A549 treated with AZD2906 at 1 μM for 4 hours (cell line): ENCODE data around the gene HNRNPA1. TPM values are rescaled to one million over a fixed set of nuclear protein-coding genes. Genes with fewer than 3 reads are reported as not detected.

Experiments used
- total RNA-seq: library from RNA; stranded (reverse); fragments of 200-300 nt; extraction: Qiagen RNA extraction; gene quantifications from 5 replicates; pipeline ENCODE4 v1.2.3, GENCODE V29; 2022

The HNRNPA1 gene
- 1,458 to 2,838 TPM (median 1,525 TPM) in 5 replicates for total RNA-seq

GRCh38 chr12:54280468-54281260, at the start of gene HNRNPA1:
Gene HNRNPA1, plus strand, starts transcription at chr12:54280726. Its CDS starts 82 bp downstream, at chr12:54280808.

GRCh38 chr12:54279632-54280467, 676 bp upstream of the HNRNPA1 start, which contains the start of gene CBX5:
Gene CBX5, minus strand, starts transcription at chr12:54280122. Its CDS starts 22,472 bp downstream, at chr12:54257650.

GRCh38 chr12:54300732-54301427, 20.4 kb downstream of the HNRNPA1 start, which contains the start of gene NFE2:
Gene NFE2, minus strand, starts transcription at chr12:54301015. Its CDS starts 5,767 bp downstream, at chr12:54295248.

GRCh38 chr12:54324617-54325441, 44.3 kb downstream of the HNRNPA1 start, which contains the start of gene COPZ1:
Gene COPZ1, plus strand, starts transcription at chr12:54325131. Its CDS starts 33 bp downstream, at chr12:54325164.

Other genes with a start within 250 kb of the HNRNPA1 start
- 0.63 to 1.0 TPM (median 0.91 TPM) in 5 replicates for gene HOXC5, start 247.7 kb upstream of the HNRNPA1 start, total RNA-seq
- gene HOXC4, start 226.9 kb upstream of the HNRNPA1 start, total RNA-seq = 2.0 to 3.3 TPM (median 2.6 TPM) in 5 replicates
- gene SMUG1, start 91.7 kb upstream of the HNRNPA1 start, total RNA-seq = 27.2 to 34.8 TPM (median 32.5 TPM) in 5 replicates
- gene CBX5, start 604 bp upstream of the HNRNPA1 start, total RNA-seq = 18.1 to 23.9 TPM (median 21.7 TPM) in 5 replicates
- 0.03 to 0.08 TPM (median 0.07 TPM) in 4 of 5 replicates, not detected in the other for gene NFE2, start 20.3 kb downstream of the HNRNPA1 start, total RNA-seq
- 210 to 321 TPM (median 217 TPM) in 5 replicates for gene COPZ1, start 44.4 kb downstream of the HNRNPA1 start, total RNA-seq
- gene GPR84, start 83.8 kb downstream of the HNRNPA1 start, total RNA-seq = 0.05 to 0.11 TPM (median 0.08 TPM) in 3 of 5 replicates, not detected in the others
- gene ZNF385A, start 104.0 kb downstream of the HNRNPA1 start, total RNA-seq = 14.0 to 21.2 TPM (median 19.8 TPM) in 5 replicates
- 232 to 312 TPM (median 289 TPM) in 5 replicates for gene ITGA5, start 138.5 kb downstream of the HNRNPA1 start, total RNA-seq
- not detected in 5 replicates for gene GTSF1, start 192.9 kb downstream of the HNRNPA1 start, total RNA-seq
- gene NCKAP1L, start 217.0 kb downstream of the HNRNPA1 start, total RNA-seq = 0.06 TPM in 1 of 5 replicates, not detected in the others